GM23338 (cell line): ENCODE data around the gene SHISAL1.

Experiments used
- CREB1 ChIP-seq: fragments of 250-450 bp; sonication (Bioruptor Pico); IDR thresholded peaks from 2 replicates; pipeline ENCODE4 v1.5.0; 2020; ENCODE audit warnings: low read depth, mild to moderate bottlenecking, moderate library complexity
- CTCF ChIP-seq, 2 experiments: fragments of 200-600 bp in 1 of 2; sonication (generic) in 1 of 2; conservative IDR thresholded peaks; 2 replicates each; pipeline versions ENCODE4 v1.5.1 to v1.6.1; 2016 to 2017; ENCODE audit warnings: antibody characterized with exemption in 2 of 2, low read depth in 2 of 2, mild to moderate bottlenecking in 2 of 2, moderate library complexity in 1 of 2
- EZH2 ChIP-seq: fragments of 200-600 bp; sonication (generic); IDR thresholded peaks from one replicate; pipeline ENCODE4 v1.8.0; 2017; ENCODE audit warnings: antibody characterized with exemption, mild to moderate bottlenecking, low read depth; ENCODE audit not compliant: unreplicated experiment
- EZH2phosphoT487 ChIP-seq: fragments of 200-600 bp; sonication (generic); IDR thresholded peaks from one replicate; pipeline ENCODE4 v1.8.1; 2018; ENCODE audit warnings: antibody characterized with exemption; ENCODE audit not compliant: unreplicated experiment
- JUNB ChIP-seq: IDR thresholded peaks from one replicate; pipeline ENCODE4 v1.6.1; 2016; ENCODE audit warnings: antibody characterized with exemption; ENCODE audit not compliant: unreplicated experiment
- POLR2AphosphoS5 ChIP-seq: IDR thresholded peaks from 2 replicates; pipeline ENCODE4 v1.6.1; 2016; ENCODE audit warnings: antibody characterized with exemption, low read depth
- REST ChIP-seq: IDR thresholded peaks from one replicate; pipeline ENCODE4 v1.6.1; 2018; ENCODE audit warnings: antibody characterized with exemption; ENCODE audit not compliant: unreplicated experiment
- STAT1 ChIP-seq: IDR thresholded peaks from one replicate; pipeline ENCODE4 v1.6.1; 2016; ENCODE audit warnings: antibody characterized with exemption; ENCODE audit not compliant: unreplicated experiment
- ZNF462 ChIP-seq: fragments of 250-450 bp; sonication (Bioruptor Pico); IDR thresholded peaks from 2 replicates; pipeline ENCODE4 v1.5.0; 2020; ENCODE audit warnings: mild to moderate bottlenecking, moderate library complexity
- TF ChIP-seq, protein P1 (sequence below): IDR thresholded peaks from 2 replicates; pipeline ENCODE4 v1.6.1; 2016; ENCODE audit warnings: antibody characterized with exemption

GRCh38 chr22:44218071-44218470 is 94.7 kb downstream of the SHISAL1 start:
- no peak for TF ChIP-seq POLR2AphosphoS5
- no peak for TF ChIP-seq EZH2
- no peak for TF ChIP-seq CTCF (conservative IDR thresholded peaks at IDR 0.05; ENCODE audit: low read depth in 2 of 2)
- TF ChIP-seq JUNB = no peak
- no peak for TF ChIP-seq EZH2phosphoT487
- TF ChIP-seq, protein P1, sequence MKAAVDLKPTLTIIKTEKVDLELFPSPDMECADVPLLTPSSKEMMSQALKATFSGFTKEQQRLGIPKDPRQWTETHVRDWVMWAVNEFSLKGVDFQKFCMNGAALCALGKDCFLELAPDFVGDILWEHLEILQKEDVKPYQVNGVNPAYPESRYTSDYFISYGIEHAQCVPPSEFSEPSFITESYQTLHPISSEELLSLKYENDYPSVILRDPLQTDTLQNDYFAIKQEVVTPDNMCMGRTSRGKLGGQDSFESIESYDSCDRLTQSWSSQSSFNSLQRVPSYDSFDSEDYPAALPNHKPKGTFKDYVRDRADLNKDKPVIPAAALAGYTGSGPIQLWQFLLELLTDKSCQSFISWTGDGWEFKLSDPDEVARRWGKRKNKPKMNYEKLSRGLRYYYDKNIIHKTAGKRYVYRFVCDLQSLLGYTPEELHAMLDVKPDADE = no peak
- TF ChIP-seq CREB1 (CRISPR knock-in tag) = no peak
- TF ChIP-seq ZNF462 = no peak
- no peak for TF ChIP-seq STAT1
- no peak for TF ChIP-seq REST
